ENCODE results near the gene HMOX1. TPM values are rescaled to one million over a fixed set of nuclear protein-coding genes. Genes with fewer than 3 reads are reported as not detected.
A peak's percentile ranks its signal among the peaks of the same experiment; 100 is the strongest.

The HMOX1 gene
- total and polyA plus RNA-seq, 10 donors: 178 to 930 (median 751) TPM

DNA sequence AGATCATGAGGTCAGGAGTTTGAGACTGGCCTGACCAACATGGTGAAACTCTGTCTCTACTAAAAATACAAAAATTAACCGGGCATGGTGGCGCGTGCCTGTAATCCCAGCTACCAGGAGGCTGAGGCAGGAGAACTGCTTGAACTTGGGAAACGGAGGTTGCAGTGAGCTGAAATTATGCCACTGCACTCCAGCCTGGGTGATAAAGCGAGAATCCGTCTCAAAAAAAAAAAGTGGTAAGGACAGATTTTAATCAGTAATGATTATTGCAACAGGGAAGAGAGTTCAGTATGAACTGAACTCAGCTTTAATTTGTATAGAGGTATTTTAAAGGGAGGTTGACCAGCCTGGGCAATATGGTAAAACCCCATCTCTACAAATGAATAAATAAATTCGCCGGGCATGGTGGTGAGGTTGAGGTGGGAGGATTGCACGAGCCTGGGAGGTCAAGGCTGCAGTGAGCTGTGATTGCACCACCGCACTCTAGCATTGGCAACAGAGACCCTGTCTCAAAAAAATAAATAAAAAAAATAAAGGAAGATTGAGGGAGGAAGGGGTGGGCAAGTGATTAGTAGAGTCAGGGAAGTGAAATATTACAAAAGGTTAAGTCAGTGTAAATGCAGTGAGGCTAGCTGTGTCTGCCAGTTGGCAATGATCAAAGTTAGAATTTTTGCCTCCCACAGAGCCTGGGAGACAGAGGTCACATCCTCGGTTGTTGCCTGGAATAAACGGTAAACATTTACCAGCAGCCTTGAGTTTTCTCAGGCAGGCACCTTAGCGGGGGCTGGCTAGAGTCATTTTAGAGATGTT lies 16.4 kb downstream of the HMOX1 start:
- TF ChIP-seq POLR2AphosphoS5 (IDR thresholded peaks at IDR 0.05): no peak
- no peak overlapping the region for H3K4me3 ChIP-seq
- H3K27ac ChIP-seq: peak overlapping the region in 7 of 8 donors; percentile 22 to 79 (median 51)
- H3K4me1 ChIP-seq: peaks cover 13 to 82% (median 53%) of the 10 kb centered on the region in 6 donors
- H3K9me3 ChIP-seq: no peaks in the 10 kb centered on the region
- H3K27me3 ChIP-seq (replicated peaks in 1 of 7): no peaks in the 10 kb centered on the region
- H3K36me3 ChIP-seq: peaks cover 0 to 26% (median 0%) of the 10 kb centered on the region in 6 donors
- intact Hi-C loops (cut with DNase I; ENCODE audit: low total_unique reads): no loop called here
- 62 to 75% (median 70%) methylated on average over 13 of the region's 13 CpGs for WGBS, 5 donors
- DNase-seq: no peak

DNA sequence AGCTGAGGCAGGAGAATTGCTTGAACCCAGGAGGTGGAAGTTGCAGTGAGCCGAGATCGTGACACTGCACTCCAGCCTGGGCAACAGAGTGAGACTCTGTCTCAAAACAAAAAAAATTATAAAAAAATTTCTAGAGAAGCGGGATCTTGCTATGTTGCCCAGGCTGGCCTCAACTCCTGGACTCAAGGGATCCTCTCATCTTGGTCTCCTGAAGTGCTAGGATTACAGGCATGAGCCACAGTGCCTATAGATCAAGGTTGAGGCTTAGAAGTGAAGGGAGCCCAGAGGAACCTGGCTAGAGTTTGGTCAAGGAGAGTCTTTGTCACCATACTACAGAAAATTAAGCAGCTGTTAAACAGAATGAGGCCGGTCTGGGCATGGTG lies 17.7 kb downstream of the HMOX1 start:
- no peaks in the 10 kb centered on the region for H3K27me3 ChIP-seq (replicated peaks in 1 of 7)
- peaks cover 0 to 26% (median 10%) of the 10 kb centered on the region in 6 donors for H3K36me3 ChIP-seq
- no peaks in the 10 kb centered on the region for H3K9me3 ChIP-seq
- peak overlapping the region in 5 of 8 donors; percentile 32 to 86 (median 67) for H3K27ac ChIP-seq
- WGBS, 5 donors: 96 to 100% (median 97%) methylated on average over 4 of the region's 4 CpGs
- intact Hi-C loops (cut with DNase I; ENCODE audit: low total_unique reads): no loop called here
- H3K4me3 ChIP-seq: no peak overlapping the region
- no peak for DNase-seq
- H3K4me1 ChIP-seq: peaks cover 13 to 85% (median 59%) of the 10 kb centered on the region in 6 donors
- no peak for TF ChIP-seq POLR2AphosphoS5 (IDR thresholded peaks at IDR 0.05)
- TF ChIP-seq, protein P1, sequence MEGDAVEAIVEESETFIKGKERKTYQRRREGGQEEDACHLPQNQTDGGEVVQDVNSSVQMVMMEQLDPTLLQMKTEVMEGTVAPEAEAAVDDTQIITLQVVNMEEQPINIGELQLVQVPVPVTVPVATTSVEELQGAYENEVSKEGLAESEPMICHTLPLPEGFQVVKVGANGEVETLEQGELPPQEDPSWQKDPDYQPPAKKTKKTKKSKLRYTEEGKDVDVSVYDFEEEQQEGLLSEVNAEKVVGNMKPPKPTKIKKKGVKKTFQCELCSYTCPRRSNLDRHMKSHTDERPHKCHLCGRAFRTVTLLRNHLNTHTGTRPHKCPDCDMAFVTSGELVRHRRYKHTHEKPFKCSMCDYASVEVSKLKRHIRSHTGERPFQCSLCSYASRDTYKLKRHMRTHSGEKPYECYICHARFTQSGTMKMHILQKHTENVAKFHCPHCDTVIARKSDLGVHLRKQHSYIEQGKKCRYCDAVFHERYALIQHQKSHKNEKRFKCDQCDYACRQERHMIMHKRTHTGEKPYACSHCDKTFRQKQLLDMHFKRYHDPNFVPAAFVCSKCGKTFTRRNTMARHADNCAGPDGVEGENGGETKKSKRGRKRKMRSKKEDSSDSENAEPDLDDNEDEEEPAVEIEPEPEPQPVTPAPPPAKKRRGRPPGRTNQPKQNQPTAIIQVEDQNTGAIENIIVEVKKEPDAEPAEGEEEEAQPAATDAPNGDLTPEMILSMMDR (IDR thresholded peaks at IDR 0.05 in 8 of 11, conservative IDR thresholded peaks at IDR 0.05 in 3 of 11): no peak
- no peak for TF ChIP-seq POLR2A (IDR thresholded peaks at IDR 0.05)

DNA sequence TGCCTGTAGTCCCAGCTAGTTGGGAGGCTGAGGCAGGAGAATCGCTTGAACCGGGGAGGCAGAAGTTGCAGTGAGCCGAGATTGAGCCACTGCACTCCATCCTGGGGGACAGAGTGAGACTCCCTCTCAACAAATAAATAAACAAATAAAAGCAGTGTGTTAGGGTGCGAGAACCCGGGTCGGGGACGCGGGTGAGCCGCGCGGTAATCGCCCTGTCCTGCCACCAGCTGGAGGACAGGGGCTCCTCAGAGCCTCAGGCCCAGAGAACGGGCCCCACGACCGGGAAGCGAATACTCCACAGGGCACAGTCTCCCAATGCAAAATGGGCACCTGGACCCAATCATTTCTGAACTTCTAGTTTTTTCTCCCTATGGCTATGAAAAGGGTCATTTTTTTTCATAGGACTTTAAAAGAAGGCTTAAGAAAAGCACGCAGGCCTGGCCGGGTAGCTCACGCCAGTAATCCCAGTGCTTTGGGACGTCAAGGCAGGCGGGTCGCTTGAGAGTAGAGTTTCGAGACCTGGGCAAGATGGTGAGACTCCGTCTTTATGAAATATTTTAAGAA lies 18.3 kb downstream of the HMOX1 start:
- peak overlapping the region; percentile 83 to 99 (median 94) for H3K4me3 ChIP-seq
- H3K27ac ChIP-seq: peak overlapping the region; percentile 65 to 87 (median 82)
- H3K4me1 ChIP-seq: peaks cover 13 to 85% (median 60%) of the 10 kb centered on the region in 6 donors
- no peaks in the 10 kb centered on the region for H3K9me3 ChIP-seq
- peaks cover 0 to 27% (median 15%) of the 10 kb centered on the region in 6 donors for H3K36me3 ChIP-seq
- H3K27me3 ChIP-seq (replicated peaks in 1 of 7): no peaks in the 10 kb centered on the region
- 74 to 81% (median 76%) methylated on average over 24 of the region's 24 CpGs for WGBS, 5 donors
- intact Hi-C loops (cut with DNase I; ENCODE audit: low total_unique reads): no loop called here
- DNase-seq: no peak
- no peak for TF ChIP-seq POLR2A (IDR thresholded peaks at IDR 0.05)
- TF ChIP-seq, protein P1 (IDR thresholded peaks at IDR 0.05 in 8 of 11, conservative IDR thresholded peaks at IDR 0.05 in 3 of 11): no peak
- no peak for TF ChIP-seq POLR2AphosphoS5 (IDR thresholded peaks at IDR 0.05)

DNA sequence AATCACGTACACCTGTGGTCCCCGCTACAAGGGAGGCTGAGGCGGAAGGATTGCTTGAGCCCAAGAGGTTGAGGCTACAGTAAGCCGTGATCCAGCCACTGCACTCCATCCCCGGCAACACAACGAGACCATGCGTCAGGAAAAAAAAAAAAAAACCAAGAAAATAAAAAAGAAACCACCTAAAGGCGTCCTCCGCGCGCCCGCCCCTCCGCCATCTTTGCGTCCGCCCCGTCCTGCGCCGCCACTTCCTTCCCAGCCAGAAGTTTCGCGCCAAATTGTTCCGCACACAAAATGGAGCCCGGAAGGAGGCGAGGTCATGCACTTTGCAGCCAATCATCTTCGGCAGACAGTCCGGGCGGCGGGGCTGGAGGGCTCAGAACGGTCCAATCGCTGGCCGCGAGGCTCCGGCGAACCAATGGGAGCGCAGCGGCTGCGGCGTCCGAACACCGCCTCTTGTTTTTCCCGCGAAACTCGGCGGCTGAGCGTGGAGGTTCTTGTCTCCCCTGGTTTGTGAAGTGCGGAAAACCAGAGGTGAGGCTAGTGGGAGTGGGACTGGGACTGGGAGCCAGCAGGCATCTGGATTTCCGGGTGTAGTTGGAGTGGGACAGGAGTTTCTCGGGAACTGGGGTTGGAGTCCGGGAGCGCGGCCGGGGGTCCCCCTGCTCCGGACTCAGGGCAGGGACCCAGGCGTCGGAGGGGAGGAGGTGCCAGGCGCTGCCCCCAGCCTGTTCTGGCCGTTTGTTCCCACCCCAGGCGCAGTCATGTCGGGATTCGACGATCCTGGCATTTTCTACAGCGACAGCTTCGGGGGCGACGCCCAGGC lies 19.0 kb downstream of the HMOX1 start, which contains the start of gene MCM5:
TSS of gene MCM5 (plus strand) at position 463 of the 823 bp plus-strand sequence. CDS start at position 762, 299 bp downstream.
- Histone ChIP-seq H3K9me3 (no peaks in the 10 kb centered on the region), H3K27me3 (replicated peaks in 1 of 7) (no peaks in the 10 kb centered on the region), H3K36me3 (peaks cover 0 to 34% (median 21%) of the 10 kb centered on the region in 6 donors), H3K4me1 (peaks cover 13 to 85% (median 60%) of the 10 kb centered on the region in 6 donors), H3K27ac (peak within 1 kb of the TSS; percentile 65 to 87 (median 82)), H3K4me3 (peak within 1 kb of the TSS; percentile 83 to 99 (median 94))
- DNase-seq: peak; percentile 98
- intact Hi-C loops (cut with DNase I; ENCODE audit: low total_unique reads): loop anchor here (10.0 kb wide), 1 partner anchor 45 kb away; no protein-coding TSS in a partner anchor
- TF ChIP-seq, protein P1 (IDR thresholded peaks at IDR 0.05 in 8 of 11, conservative IDR thresholded peaks at IDR 0.05 in 3 of 11): peak in 2 of 11 experiments; percentile 7 to 31
- TF ChIP-seq POLR2A (IDR thresholded peaks at IDR 0.05) (no peak), POLR2AphosphoS5 (IDR thresholded peaks at IDR 0.05) (peak; percentile 88 to 90 (median 89))
- 1 to 2% (median 2%) methylated on average over 46 to 64 of the region's 64 CpGs for WGBS, 5 donors

Data from spleen (tissue), 11 donors.